HepG2 (cell line): ENCODE results near the gene TRNP1. TPM values are rescaled to one million over a fixed set of nuclear protein-coding genes. Genes with fewer than 3 reads are reported as not detected.

Source experiments
- ATAC-seq: fragments of 200-7000 bp; cut with Tn5 transposase; 3 replicates; pipeline ENCODE4 v1.9.1; 2020; ENCODE audit warnings: mild to moderate bottlenecking, moderate library complexity
- BruUV-seq: library from RNA; stranded (reverse); fragments of 400-500 nt; replicated peaks from 2 replicates; lab custom pipeline; 2021; lab: Mats Ljungman, UMichigan
- CTCF ChIA-PET: fragments of 300-600 bp; formaldehyde crosslinking; extraction: SDS; loops from one replicate; lab custom pipeline; 2021; ENCODE audit warnings: low total read pairs, inconsistent platforms, low intra/inter-chr PET ratio; lab: Yijun Ruan, JAX
- POLR2A ChIA-PET: fragments of 350-600 bp; sonication (Branson Sonifier 250); formaldehyde crosslinking; loops from one replicate; lab custom pipeline; 2020; ENCODE audit warnings: antibody characterized with exemption, inconsistent platforms; lab: Yijun Ruan, JAX
- DNase-seq: peaks from one replicate; pipeline ENCODE4 v3.0.0-alpha.2; 2015; ENCODE audit warnings: low spot score
- FAIRE-seq: peaks from 3 replicates; lab custom pipeline; 2011; peaks lifted over from hg19 to GRCh38; lab: Jason Lieb, UNC
- H2AFZ ChIP-seq: one replicate; pipeline ENCODE4 v1.6.1; 2011; ENCODE audit warnings: low read length, inconsistent platforms
- H3K27ac ChIP-seq: fragments of 300-600 bp; 3 replicates; pipeline ENCODE4 v1.8.0; 2011; ENCODE audit warnings: mixed run types, mild to moderate bottlenecking, mixed read lengths, low read length, inconsistent platforms; ENCODE audit not compliant: insufficient read depth; ENCODE audit errors: extremely low read length
- H3K27me3 ChIP-seq, 2 experiments: fragments of 200-600 bp in 1 of 2; 2 replicates in 1 of 2; 3 replicates in 1 of 2; pipeline versions ENCODE4 v1.6.0 to v1.8.0; 2011; ENCODE audit warnings: low read length in 2 of 2, mild to moderate bottlenecking in 2 of 2, moderate library complexity in 2 of 2, inconsistent platforms in 1 of 2; ENCODE audit not compliant: insufficient read depth in 2 of 2, control insufficient read depth in 1 of 2
- H3K36me3 ChIP-seq, 2 experiments: fragments of 200-600 bp in 1 of 2; replicated peaks in 1 of 2; 2 replicates in 1 of 2; 3 replicates in 1 of 2; pipeline versions ENCODE4 v1.5.1 to v1.8.0; 2011; ENCODE audit warnings: low read length in 2 of 2, inconsistent platforms in 1 of 2; ENCODE audit not compliant: insufficient read depth in 2 of 2, control insufficient read depth in 1 of 2
- H3K4me1 ChIP-seq: 2 replicates; pipeline ENCODE4 v1.5.1; 2012; ENCODE audit warnings: low read length, inconsistent platforms; ENCODE audit not compliant: insufficient read depth
- H3K4me2 ChIP-seq: 2 replicates; pipeline ENCODE4 v1.6.0; 2011; ENCODE audit warnings: low read depth, low read length, inconsistent platforms
- H3K4me3 ChIP-seq, 3 experiments: fragments of 200-600 bp in 1 of 3; sonication (generic), shearing (Covaris generic) in 1 of 3; replicated peaks in 1 of 3; 2 replicates each; pipeline ENCODE4 v1.5.1; 2011 to 2016; ENCODE audit warnings: low read length in 3 of 3, inconsistent platforms in 2 of 3, low read depth in 2 of 3, mild to moderate bottlenecking in 2 of 3, control low read depth in 1 of 3, mixed read lengths in 1 of 3; ENCODE audit not compliant: insufficient read depth in 1 of 3
- H3K79me2 ChIP-seq: one replicate; pipeline ENCODE4 v1.6.1; 2011; ENCODE audit warnings: low read length, inconsistent platforms; ENCODE audit not compliant: insufficient read depth
- H3K9ac ChIP-seq: 2 replicates; pipeline ENCODE4 v1.6.0; 2011; ENCODE audit warnings: mild to moderate bottlenecking, low read depth, low read length, inconsistent platforms; ENCODE audit not compliant: insufficient read depth
- H3K9me3 ChIP-seq: 2 replicates; pipeline ENCODE4 v1.5.1; 2012; ENCODE audit warnings: mild to moderate bottlenecking, low read length
- H4K20me1 ChIP-seq: 2 replicates; pipeline ENCODE4 v1.6.0; 2011; ENCODE audit warnings: inconsistent platforms, mild to moderate bottlenecking, low read length, moderate library complexity; ENCODE audit not compliant: insufficient read depth
- ISX ChIP-seq: sonication (generic); formaldehyde crosslinking; conservative IDR thresholded peaks from 2 replicates; pipeline ENCODE4 v1.5.0; 2020; ENCODE audit warnings: missing genetic modification reagents
- NR2F1 ChIP-seq, 2 experiments: fragments of 450-650 bp in 1 of 2; formaldehyde crosslinking in 1 of 2; IDR thresholded peaks; 2 replicates each; pipeline versions ENCODE4 v1.5.0 to v1.6.1; 2016 to 2020; ENCODE audit warnings: mild to moderate bottlenecking in 1 of 2, missing compliant biosample characterization in 1 of 2, missing genetic modification reagents in 1 of 2, moderate library complexity in 1 of 2
- WIZ ChIP-seq: sonication (generic); formaldehyde crosslinking; IDR thresholded peaks from 2 replicates; pipeline ENCODE4 v1.5.1; 2020; ENCODE audit warnings: mild to moderate bottlenecking, missing genetic modification reagents
- ZBTB42 ChIP-seq: sonication (generic); formaldehyde crosslinking; IDR thresholded peaks from 2 replicates; pipeline ENCODE4 v1.5.0; 2020; ENCODE audit warnings: mild to moderate bottlenecking, missing genetic modification reagents
- ZNF34 ChIP-seq: sonication (generic); formaldehyde crosslinking; IDR thresholded peaks from 2 replicates; pipeline ENCODE4 v1.4.0; 2020; ENCODE audit warnings: mild to moderate bottlenecking, missing genetic modification reagents, borderline replicate concordance
- ZNF569 ChIP-seq: sonication (generic); formaldehyde crosslinking; IDR thresholded peaks from 2 replicates; pipeline ENCODE4 v1.5.0; 2020; ENCODE audit warnings: mild to moderate bottlenecking, missing genetic modification reagents, moderate library complexity, borderline replicate concordance
- ZNF607 ChIP-seq: sonication (generic); formaldehyde crosslinking; IDR thresholded peaks from 2 replicates; pipeline ENCODE4 v1.5.1; 2020; ENCODE audit warnings: missing genetic modification reagents, mild to moderate bottlenecking, borderline replicate concordance
- ZNF780A ChIP-seq: sonication (generic); formaldehyde crosslinking; IDR thresholded peaks from 2 replicates; pipeline ENCODE4 v1.8.0; 2022; ENCODE audit warnings: mild to moderate bottlenecking, missing genetic modification reagents, moderate library complexity
- ZNF781 ChIP-seq: sonication (generic); formaldehyde crosslinking; IDR thresholded peaks from 2 replicates; pipeline ENCODE4 v1.5.1; 2020; ENCODE audit warnings: borderline replicate concordance, mild to moderate bottlenecking, missing genetic modification reagents; ENCODE audit errors: not compliant biosample characterization
- WGBS: methylation state at CpG from one replicate; pipeline ENCODE4 v1.1.6; 2017; ENCODE audit warnings: low lambda C conversion rate; 5-methylcytosine and 5-hydroxymethylcytosine counted together
- in situ Hi-C: cut with HindIII; loops from 2 replicates; pipeline ENCODE4 v1.10.0; 2017; ENCODE audit warnings: low pct_unique_long_range_greater_than_20kb; ENCODE audit not compliant: extremely low pct_ligation_motif_present
- intact Hi-C: fragments of 100-400 bp; cut with micrococcal nuclease; formaldehyde crosslinking; loops from one replicate; pipeline ENCODE4 v1.10.0; 2022; ENCODE audit not compliant: unreplicated experiment
- polyA plus RNA-seq, 8 experiments: library from polyadenylated mRNA; depleted of rRNA in 3 of 8; stranded (reverse) in 7 of 8; unstranded in 1 of 8; fragments of >200 nt; fragmentation: Illumina TruSeq in 4 of 8; extraction: Trizol in 4 of 8; gene quantifications; 2 replicates each; pipeline versions ENCODE4 v1.2.1 to v1.2.3, GENCODE V29; 2011 to 2016; ENCODE audit warnings: low read depth in 4 of 8, missing spikeins in 1 of 8, mixed read lengths in 1 of 8; ENCODE audit not compliant: insufficient read depth in 1 of 8
- total RNA-seq, 5 experiments: library from RNA; depleted of rRNA; stranded (reverse); fragments of >200 nt; fragmentation: Illumina TruSeq; extraction: Trizol; gene quantifications; 2 replicates each; pipeline ENCODE4 v1.2.3, GENCODE V29; 2016; ENCODE audit warnings: low read depth in 1 of 5
- TF ChIP-seq, protein P1 (sequence below): sonication (generic); formaldehyde crosslinking; IDR thresholded peaks from 2 replicates; pipeline ENCODE4 v1.9.0; 2022; ENCODE audit warnings: missing genetic modification reagents, mild to moderate bottlenecking, borderline replicate concordance
- TF ChIP-seq, protein P2 (sequence below): sonication (generic); formaldehyde crosslinking; conservative IDR thresholded peaks from 2 replicates; pipeline ENCODE4 v1.4.0; 2020; ENCODE audit warnings: missing genetic modification reagents
- TF ChIP-seq, protein P3 (sequence below): sonication (generic); formaldehyde crosslinking; IDR thresholded peaks from 2 replicates; pipeline ENCODE4 v1.4.0; 2020; ENCODE audit warnings: missing genetic modification reagents, mild to moderate bottlenecking, borderline replicate concordance
- TF ChIP-seq, protein P4 (sequence below): sonication (generic); formaldehyde crosslinking; IDR thresholded peaks from 2 replicates; pipeline ENCODE4 v1.5.0; 2020; ENCODE audit warnings: missing genetic modification reagents

TRNP1 gene
- total and polyA plus RNA-seq, 2 of the 13 experiments (the other 11 are each of a cell fraction or from before 2014, with no cell fraction given): 42.0 to 158 TPM

DNA sequence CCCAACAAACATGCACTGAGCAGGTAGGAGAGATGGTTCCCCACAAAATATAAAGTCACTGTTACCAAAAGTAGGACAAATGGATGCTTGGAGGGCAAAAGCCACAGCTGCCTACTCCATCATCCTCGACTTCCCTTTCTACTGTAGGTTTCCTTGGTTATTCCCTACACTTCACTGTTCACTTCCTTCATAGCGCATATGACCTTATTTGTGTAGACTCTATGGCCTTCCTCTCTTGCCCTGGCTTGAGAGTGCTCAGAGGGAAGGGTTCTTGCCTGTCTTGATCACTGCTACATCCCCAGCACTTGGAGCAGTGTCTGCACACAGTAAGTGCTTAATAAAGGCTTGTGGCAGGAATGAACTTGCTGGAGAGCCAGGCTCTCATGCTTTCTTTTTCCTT lies 14.6 kb upstream of the TRNP1 start:
- POLR2A ChIA-PET: no interaction called here
- H2AFZ ChIP-seq: no peak overlapping the region
- H3K27ac ChIP-seq: no peak overlapping the region
- FAIRE-seq: no peak
- no peaks in the 10 kb centered on the region for H3K27me3 ChIP-seq
- ATAC-seq: no peak
- H3K4me3 ChIP-seq: no peak overlapping the region
- in situ Hi-C loops (no loop called here), intact Hi-C loops (no loop called here)
- DNase-seq: no peak
- no peaks in the 10 kb centered on the region for H3K36me3 ChIP-seq
- BruUV-seq: no TSS peak
- H3K4me1 ChIP-seq: peaks cover 21% of the 10 kb centered on the region
- H3K4me2 ChIP-seq: no peak overlapping the region
- H4K20me1 ChIP-seq: no peaks in the 10 kb centered on the region
- CTCF ChIA-PET: no interaction called here
- no peak overlapping the region for H3K9ac ChIP-seq
- TF ChIP-seq, protein P1, sequence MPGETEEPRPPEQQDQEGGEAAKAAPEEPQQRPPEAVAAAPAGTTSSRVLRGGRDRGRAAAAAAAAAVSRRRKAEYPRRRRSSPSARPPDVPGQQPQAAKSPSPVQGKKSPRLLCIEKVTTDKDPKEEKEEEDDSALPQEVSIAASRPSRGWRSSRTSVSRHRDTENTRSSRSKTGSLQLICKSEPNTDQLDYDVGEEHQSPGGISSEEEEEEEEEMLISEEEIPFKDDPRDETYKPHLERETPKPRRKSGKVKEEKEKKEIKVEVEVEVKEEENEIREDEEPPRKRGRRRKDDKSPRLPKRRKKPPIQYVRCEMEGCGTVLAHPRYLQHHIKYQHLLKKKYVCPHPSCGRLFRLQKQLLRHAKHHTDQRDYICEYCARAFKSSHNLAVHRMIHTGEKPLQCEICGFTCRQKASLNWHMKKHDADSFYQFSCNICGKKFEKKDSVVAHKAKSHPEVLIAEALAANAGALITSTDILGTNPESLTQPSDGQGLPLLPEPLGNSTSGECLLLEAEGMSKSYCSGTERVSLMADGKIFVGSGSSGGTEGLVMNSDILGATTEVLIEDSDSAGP (CRISPR knock-in tag): no peak
- TF ChIP-seq WIZ (CRISPR knock-in tag) (no peak), ISX (CRISPR knock-in tag) (no peak), ZBTB42 (no peak), ZNF780A (CRISPR knock-in tag) (no peak), ZNF569 (CRISPR knock-in tag) (no peak), ZNF781 (no peak), ZNF607 (CRISPR knock-in tag) (no peak), ZNF34 (CRISPR knock-in tag) (no peak), NR2F1 (CRISPR knock-in tag; IDR thresholded peaks at IDR 0.05) (no peak)
- TF ChIP-seq, protein P2, sequence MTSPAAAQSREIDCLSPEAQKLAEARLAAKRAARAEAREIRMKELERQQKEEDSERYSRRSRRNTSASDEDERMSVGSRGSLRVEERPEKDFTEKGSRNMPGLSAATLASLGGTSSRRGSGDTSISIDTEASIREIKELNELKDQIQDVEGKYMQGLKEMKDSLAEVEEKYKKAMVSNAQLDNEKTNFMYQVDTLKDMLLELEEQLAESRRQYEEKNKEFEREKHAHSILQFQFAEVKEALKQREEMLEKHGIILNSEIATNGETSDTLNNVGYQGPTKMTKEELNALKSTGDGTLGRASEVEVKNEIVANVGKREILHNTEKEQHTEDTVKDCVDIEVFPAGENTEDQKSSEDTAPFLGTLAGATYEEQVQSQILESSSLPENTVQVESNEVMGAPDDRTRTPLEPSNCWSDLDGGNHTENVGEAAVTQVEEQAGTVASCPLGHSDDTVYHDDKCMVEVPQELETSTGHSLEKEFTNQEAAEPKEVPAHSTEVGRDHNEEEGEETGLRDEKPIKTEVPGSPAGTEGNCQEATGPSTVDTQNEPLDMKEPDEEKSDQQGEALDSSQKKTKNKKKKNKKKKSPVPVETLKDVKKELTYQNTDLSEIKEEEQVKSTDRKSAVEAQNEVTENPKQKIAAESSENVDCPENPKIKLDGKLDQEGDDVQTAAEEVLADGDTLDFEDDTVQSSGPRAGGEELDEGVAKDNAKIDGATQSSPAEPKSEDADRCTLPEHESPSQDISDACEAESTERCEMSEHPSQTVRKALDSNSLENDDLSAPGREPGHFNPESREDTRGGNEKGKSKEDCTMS (CRISPR knock-in tag): no peak
- TF ChIP-seq, protein P3, sequence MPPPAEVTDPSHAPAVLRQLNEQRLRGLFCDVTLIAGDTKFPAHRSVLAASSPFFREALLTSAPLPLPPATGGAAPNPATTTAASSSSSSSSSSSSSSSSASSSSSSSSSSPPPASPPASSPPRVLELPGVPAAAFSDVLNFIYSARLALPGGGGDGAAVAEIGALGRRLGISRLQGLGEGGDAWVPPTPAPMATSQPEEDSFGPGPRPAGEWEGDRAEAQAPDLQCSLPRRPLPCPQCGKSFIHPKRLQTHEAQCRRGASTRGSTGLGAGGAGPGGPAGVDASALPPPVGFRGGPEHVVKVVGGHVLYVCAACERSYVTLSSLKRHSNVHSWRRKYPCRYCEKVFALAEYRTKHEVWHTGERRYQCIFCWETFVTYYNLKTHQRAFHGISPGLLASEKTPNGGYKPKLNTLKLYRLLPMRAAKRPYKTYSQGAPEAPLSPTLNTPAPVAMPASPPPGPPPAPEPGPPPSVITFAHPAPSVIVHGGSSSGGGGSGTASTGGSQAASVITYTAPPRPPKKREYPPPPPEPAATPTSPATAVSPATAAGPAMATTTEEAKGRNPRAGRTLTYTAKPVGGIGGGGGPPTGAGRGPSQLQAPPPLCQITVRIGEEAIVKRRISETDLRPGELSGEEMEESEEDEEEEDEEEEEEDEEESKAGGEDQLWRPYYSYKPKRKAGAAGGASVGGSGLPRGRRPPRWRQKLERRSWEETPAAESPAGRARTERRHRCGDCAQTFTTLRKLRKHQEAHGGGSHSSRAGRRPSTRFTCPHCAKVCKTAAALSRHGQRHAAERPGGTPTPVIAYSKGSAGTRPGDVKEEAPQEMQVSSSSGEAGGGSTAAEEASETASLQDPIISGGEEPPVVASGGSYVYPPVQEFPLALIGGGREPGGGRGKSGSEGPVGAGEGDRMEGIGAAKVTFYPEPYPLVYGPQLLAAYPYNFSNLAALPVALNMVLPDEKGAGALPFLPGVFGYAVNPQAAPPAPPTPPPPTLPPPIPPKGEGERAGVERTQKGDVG: no peak
- TF ChIP-seq, protein P4, sequence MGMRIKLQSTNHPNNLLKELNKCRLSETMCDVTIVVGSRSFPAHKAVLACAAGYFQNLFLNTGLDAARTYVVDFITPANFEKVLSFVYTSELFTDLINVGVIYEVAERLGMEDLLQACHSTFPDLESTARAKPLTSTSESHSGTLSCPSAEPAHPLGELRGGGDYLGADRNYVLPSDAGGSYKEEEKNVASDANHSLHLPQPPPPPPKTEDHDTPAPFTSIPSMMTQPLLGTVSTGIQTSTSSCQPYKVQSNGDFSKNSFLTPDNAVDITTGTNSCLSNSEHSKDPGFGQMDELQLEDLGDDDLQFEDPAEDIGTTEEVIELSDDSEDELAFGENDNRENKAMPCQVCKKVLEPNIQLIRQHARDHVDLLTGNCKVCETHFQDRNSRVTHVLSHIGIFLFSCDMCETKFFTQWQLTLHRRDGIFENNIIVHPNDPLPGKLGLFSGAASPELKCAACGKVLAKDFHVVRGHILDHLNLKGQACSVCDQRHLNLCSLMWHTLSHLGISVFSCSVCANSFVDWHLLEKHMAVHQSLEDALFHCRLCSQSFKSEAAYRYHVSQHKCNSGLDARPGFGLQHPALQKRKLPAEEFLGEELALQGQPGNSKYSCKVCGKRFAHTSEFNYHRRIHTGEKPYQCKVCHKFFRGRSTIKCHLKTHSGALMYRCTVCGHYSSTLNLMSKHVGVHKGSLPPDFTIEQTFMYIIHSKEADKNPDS (CRISPR knock-in tag): no peak
- 63% methylated on average over 2 of the region's 2 CpGs for WGBS
- H3K79me2 ChIP-seq: no peaks in the 10 kb centered on the region
- H3K9me3 ChIP-seq: no peaks in the 10 kb centered on the region
